HepG2 (cell line): ENCODE results near the gene ATP13A3. TPM values are rescaled to one million over a fixed set of nuclear protein-coding genes. Genes with fewer than 3 reads are reported as not detected.

Experiments
- ATF7 ChIP-seq, 2 experiments: fragments of 450-650 bp in 1 of 2; sonication (generic) in 1 of 2; formaldehyde crosslinking in 1 of 2; IDR thresholded peaks; 2 replicates each; pipeline versions ENCODE4 v1.4.0 to v1.6.1; 2016 to 2020; ENCODE audit warnings: antibody characterized with exemption in 1 of 2, mild to moderate bottlenecking in 1 of 2, missing genetic modification reagents in 1 of 2
- BRF2 ChIP-seq: sonication (generic); formaldehyde crosslinking; IDR thresholded peaks from 2 replicates; pipeline ENCODE4 v1.8.1; 2022; ENCODE audit warnings: mild to moderate bottlenecking, missing genetic modification reagents
- CCDC6 ChIP-seq: sonication (generic); formaldehyde crosslinking; IDR thresholded peaks from 2 replicates; pipeline ENCODE4 v1.8.1; 2022; ENCODE audit warnings: mild to moderate bottlenecking, missing genetic modification reagents, moderate library complexity
- DPF2 ChIP-seq: sonication (generic); formaldehyde crosslinking; IDR thresholded peaks from 2 replicates; pipeline ENCODE4 v1.4.0; 2020; ENCODE audit warnings: mild to moderate bottlenecking, low read depth, missing genetic modification reagents, borderline replicate concordance
- EED ChIP-seq: sonication (generic); formaldehyde crosslinking; IDR thresholded peaks from 2 replicates; pipeline ENCODE4 v1.5.0; 2020; ENCODE audit warnings: mild to moderate bottlenecking, missing genetic modification reagents
- ETV5 ChIP-seq: IDR thresholded peaks from 2 replicates; pipeline ENCODE4 v1.6.1; 2018; ENCODE audit warnings: missing biosample characterization, missing genetic modification reagents, inconsistent platforms, borderline replicate concordance
- FOXM1 ChIP-seq: sonication (generic); formaldehyde crosslinking; IDR thresholded peaks from 2 replicates; pipeline ENCODE4 v1.5.0; 2020; ENCODE audit warnings: missing genetic modification reagents
- FOXO4 ChIP-seq: sonication (generic); formaldehyde crosslinking; conservative IDR thresholded peaks from 2 replicates; pipeline ENCODE4 v1.8.1; 2023; ENCODE audit warnings: missing genetic modification reagents
- GATA4 ChIP-seq: sonication (generic); IDR thresholded peaks from 2 replicates; pipeline ENCODE4 v1.6.1; 2016; ENCODE audit warnings: antibody characterized with exemption, low read depth, borderline replicate concordance
- HMG20A ChIP-seq: IDR thresholded peaks from 2 replicates; pipeline ENCODE4 v1.6.1; 2016; ENCODE audit warnings: borderline replicate concordance
- HNF4A ChIP-seq: sonication (generic); formaldehyde crosslinking; IDR thresholded peaks from 2 replicates; pipeline ENCODE4 v1.4.0; 2020; ENCODE audit warnings: missing genetic modification reagents
- KLF9 ChIP-seq: IDR thresholded peaks from 2 replicates; pipeline ENCODE4 v1.6.1; 2016; ENCODE audit warnings: low read depth
- MBNL3 ChIP-seq: fragments of 250-450 bp; sonication (Bioruptor Pico); conservative IDR thresholded peaks from 2 replicates; pipeline ENCODE4 v1.8.0; 2022; ENCODE audit warnings: mild to moderate bottlenecking, inconsistent platforms
- MTA1 ChIP-seq: sonication (generic); formaldehyde crosslinking; IDR thresholded peaks from 2 replicates; pipeline ENCODE4 v1.4.0; 2020; ENCODE audit warnings: missing genetic modification reagents, mild to moderate bottlenecking, borderline replicate concordance
- NFKB2 ChIP-seq: sonication (generic); formaldehyde crosslinking; IDR thresholded peaks from 2 replicates; pipeline ENCODE4 v1.4.0; 2020; ENCODE audit warnings: missing genetic modification reagents, borderline replicate concordance
- NR1H2 ChIP-seq: sonication (generic); formaldehyde crosslinking; IDR thresholded peaks from 2 replicates; pipeline ENCODE4 v1.8.1; 2022; ENCODE audit warnings: low read depth, missing genetic modification reagents, borderline replicate concordance
- PHF20 ChIP-seq: sonication (generic); formaldehyde crosslinking; IDR thresholded peaks from 2 replicates; pipeline ENCODE4 v1.5.0; 2020; ENCODE audit warnings: mild to moderate bottlenecking, missing genetic modification reagents
- SALL1 ChIP-seq: sonication (generic); formaldehyde crosslinking; IDR thresholded peaks from 2 replicates; pipeline ENCODE4 v1.8.0; 2022; ENCODE audit warnings: mild to moderate bottlenecking, missing genetic modification reagents
- SCMH1 ChIP-seq: sonication (generic); formaldehyde crosslinking; IDR thresholded peaks from 2 replicates; pipeline ENCODE4 v1.9.0; 2021; ENCODE audit warnings: missing genetic modification reagents, mild to moderate bottlenecking, borderline replicate concordance
- ZBTB21 ChIP-seq: sonication (generic); formaldehyde crosslinking; IDR thresholded peaks from 2 replicates; pipeline ENCODE4 v1.4.0; 2020; ENCODE audit warnings: missing genetic modification reagents
- ZNF20 ChIP-seq: sonication (generic); formaldehyde crosslinking; IDR thresholded peaks from 2 replicates; pipeline ENCODE4 v1.4.0; 2020; ENCODE audit warnings: mild to moderate bottlenecking, moderate library complexity, missing genetic modification reagents
- ZNF572 ChIP-seq: sonication (generic); formaldehyde crosslinking; IDR thresholded peaks from 2 replicates; pipeline ENCODE4 v1.5.1; 2020; ENCODE audit warnings: mild to moderate bottlenecking, missing genetic modification reagents
- ZNF781 ChIP-seq: sonication (generic); formaldehyde crosslinking; IDR thresholded peaks from 2 replicates; pipeline ENCODE4 v1.5.1; 2020; ENCODE audit warnings: borderline replicate concordance, mild to moderate bottlenecking, missing genetic modification reagents; ENCODE audit errors: not compliant biosample characterization
- polyA plus RNA-seq, 8 experiments: library from polyadenylated mRNA; depleted of rRNA in 3 of 8; stranded (reverse) in 7 of 8; unstranded in 1 of 8; fragments of >200 nt; fragmentation: Illumina TruSeq in 4 of 8; extraction: Trizol in 4 of 8; gene quantifications; 2 replicates each; pipeline versions ENCODE4 v1.2.1 to v1.2.3, GENCODE V29; 2011 to 2016; ENCODE audit warnings: low read depth in 4 of 8, missing spikeins in 1 of 8, mixed read lengths in 1 of 8; ENCODE audit not compliant: insufficient read depth in 1 of 8
- total RNA-seq, 5 experiments: library from RNA; depleted of rRNA; stranded (reverse); fragments of >200 nt; fragmentation: Illumina TruSeq; extraction: Trizol; gene quantifications; 2 replicates each; pipeline ENCODE4 v1.2.3, GENCODE V29; 2016; ENCODE audit warnings: low read depth in 1 of 5
- TF ChIP-seq, protein P1 (sequence below): sonication (generic); formaldehyde crosslinking; IDR thresholded peaks from 2 replicates; pipeline ENCODE4 v1.5.0; 2020; ENCODE audit warnings: missing genetic modification reagents
- TF ChIP-seq, protein P2 (sequence below): sonication (generic); formaldehyde crosslinking; IDR thresholded peaks from 2 replicates; pipeline ENCODE4 v1.4.0; 2020; ENCODE audit warnings: mild to moderate bottlenecking, missing genetic modification reagents
- TF ChIP-seq, protein P3 (sequence below): sonication (generic); formaldehyde crosslinking; IDR thresholded peaks from 2 replicates; pipeline ENCODE4 v1.8.0; 2022; ENCODE audit warnings: missing genetic modification reagents, mild to moderate bottlenecking, borderline replicate concordance

The ATP13A3 gene
- total and polyA plus RNA-seq, 2 of the 13 experiments (the other 11 are each of a cell fraction or from before 2014, with no cell fraction given): 44.9 to 80.8 TPM

DNA sequence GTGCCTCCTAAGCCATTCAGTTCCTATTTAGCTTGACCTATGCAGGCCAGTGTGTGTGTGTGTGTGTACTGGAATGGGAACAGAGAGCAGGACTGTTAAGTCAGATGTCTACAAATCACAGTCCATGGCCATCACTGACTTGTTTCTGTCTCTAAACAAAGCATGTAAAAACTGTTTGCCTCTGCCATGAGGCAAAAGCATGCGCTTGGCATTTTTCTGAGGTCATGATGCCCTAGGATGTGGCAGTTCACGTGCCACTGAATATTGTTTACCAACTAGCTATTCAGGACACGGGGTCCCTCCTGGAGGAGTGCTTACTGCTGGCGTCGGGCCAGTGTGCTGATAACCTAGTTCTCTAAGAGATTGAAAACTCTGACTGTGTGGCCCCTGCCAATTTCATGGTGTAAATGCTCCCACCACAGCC is 8.2 kb upstream of the ATP13A3 start (continued):
- TF ChIP-seq FOXO4 (CRISPR knock-in tag): no peak
- peak; percentile 83 for TF ChIP-seq DPF2
- TF ChIP-seq NR1H2 (CRISPR knock-in tag): no peak
- no peak for TF ChIP-seq KLF9 (CRISPR knock-in tag)
- TF ChIP-seq ATF7 (IDR thresholded peaks at IDR 0.05): no peak
- peak; percentile 76; the same call in 1 of the 2 replicates for TF ChIP-seq ATF7 (CRISPR knock-in tag; IDR thresholded peaks at IDR 0.05)
- no peak for TF ChIP-seq ZNF572 (CRISPR knock-in tag)
- peak; percentile 98 for TF ChIP-seq SALL1 (CRISPR knock-in tag)
- no peak for TF ChIP-seq BRF2 (CRISPR knock-in tag)
- TF ChIP-seq MBNL3 (CRISPR knock-in tag): no peak
- peak; percentile 59; the same call in 1 of the 2 replicates for TF ChIP-seq ETV5 (CRISPR knock-in tag)
- peak; percentile 56; the same call in 1 of the 2 replicates for TF ChIP-seq GATA4
- no peak for TF ChIP-seq ZNF20 (CRISPR knock-in tag)
- TF ChIP-seq HNF4A: peak; percentile 82
- TF ChIP-seq ZNF781 (CRISPR knock-in tag): no peak
- TF ChIP-seq, protein P1, sequence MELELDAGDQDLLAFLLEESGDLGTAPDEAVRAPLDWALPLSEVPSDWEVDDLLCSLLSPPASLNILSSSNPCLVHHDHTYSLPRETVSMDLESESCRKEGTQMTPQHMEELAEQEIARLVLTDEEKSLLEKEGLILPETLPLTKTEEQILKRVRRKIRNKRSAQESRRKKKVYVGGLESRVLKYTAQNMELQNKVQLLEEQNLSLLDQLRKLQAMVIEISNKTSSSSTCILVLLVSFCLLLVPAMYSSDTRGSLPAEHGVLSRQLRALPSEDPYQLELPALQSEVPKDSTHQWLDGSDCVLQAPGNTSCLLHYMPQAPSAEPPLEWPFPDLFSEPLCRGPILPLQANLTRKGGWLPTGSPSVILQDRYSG (CRISPR knock-in tag): no peak
- TF ChIP-seq MTA1 (CRISPR knock-in tag): no peak
- no peak for TF ChIP-seq SCMH1 (CRISPR knock-in tag)
- peak; percentile 98 for TF ChIP-seq HMG20A (CRISPR knock-in tag)
- no peak for TF ChIP-seq NFKB2 (CRISPR knock-in tag)
- 0 out of 2 replicates have a peak, but pooled peaks have one; percentile 22 for TF ChIP-seq CCDC6
- peak; percentile 80 for TF ChIP-seq ZBTB21 (CRISPR knock-in tag)
- TF ChIP-seq, protein P2, sequence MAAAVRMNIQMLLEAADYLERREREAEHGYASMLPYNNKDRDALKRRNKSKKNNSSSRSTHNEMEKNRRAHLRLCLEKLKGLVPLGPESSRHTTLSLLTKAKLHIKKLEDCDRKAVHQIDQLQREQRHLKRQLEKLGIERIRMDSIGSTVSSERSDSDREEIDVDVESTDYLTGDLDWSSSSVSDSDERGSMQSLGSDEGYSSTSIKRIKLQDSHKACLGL (CRISPR knock-in tag): no peak
- TF ChIP-seq PHF20: no peak
- TF ChIP-seq EED (CRISPR knock-in tag): no peak
- TF ChIP-seq, protein P3, sequence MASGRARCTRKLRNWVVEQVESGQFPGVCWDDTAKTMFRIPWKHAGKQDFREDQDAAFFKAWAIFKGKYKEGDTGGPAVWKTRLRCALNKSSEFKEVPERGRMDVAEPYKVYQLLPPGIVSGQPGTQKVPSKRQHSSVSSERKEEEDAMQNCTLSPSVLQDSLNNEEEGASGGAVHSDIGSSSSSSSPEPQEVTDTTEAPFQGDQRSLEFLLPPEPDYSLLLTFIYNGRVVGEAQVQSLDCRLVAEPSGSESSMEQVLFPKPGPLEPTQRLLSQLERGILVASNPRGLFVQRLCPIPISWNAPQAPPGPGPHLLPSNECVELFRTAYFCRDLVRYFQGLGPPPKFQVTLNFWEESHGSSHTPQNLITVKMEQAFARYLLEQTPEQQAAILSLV (CRISPR knock-in tag): peak; percentile 27; the same call in 1 of the 2 replicates
- TF ChIP-seq FOXM1: no peak
